Right forelimb (tissue), 1 donor: Measurements from ENCODE around the gene ATP6V1G2.
A peak's percentile ranks its signal among the peaks of the same experiment; 100 is the strongest.
"Not testable (repeated sequence)": the region's sequence is repeated elsewhere in the genome, so short reads cannot be mapped to it uniquely, and the experiment has no call there.

Experiments used
- DNase-seq: peaks from one replicate; pipeline ENCODE4 v3.0.0-alpha.2; 2018

The ATP6V1G2 gene

DNA sequence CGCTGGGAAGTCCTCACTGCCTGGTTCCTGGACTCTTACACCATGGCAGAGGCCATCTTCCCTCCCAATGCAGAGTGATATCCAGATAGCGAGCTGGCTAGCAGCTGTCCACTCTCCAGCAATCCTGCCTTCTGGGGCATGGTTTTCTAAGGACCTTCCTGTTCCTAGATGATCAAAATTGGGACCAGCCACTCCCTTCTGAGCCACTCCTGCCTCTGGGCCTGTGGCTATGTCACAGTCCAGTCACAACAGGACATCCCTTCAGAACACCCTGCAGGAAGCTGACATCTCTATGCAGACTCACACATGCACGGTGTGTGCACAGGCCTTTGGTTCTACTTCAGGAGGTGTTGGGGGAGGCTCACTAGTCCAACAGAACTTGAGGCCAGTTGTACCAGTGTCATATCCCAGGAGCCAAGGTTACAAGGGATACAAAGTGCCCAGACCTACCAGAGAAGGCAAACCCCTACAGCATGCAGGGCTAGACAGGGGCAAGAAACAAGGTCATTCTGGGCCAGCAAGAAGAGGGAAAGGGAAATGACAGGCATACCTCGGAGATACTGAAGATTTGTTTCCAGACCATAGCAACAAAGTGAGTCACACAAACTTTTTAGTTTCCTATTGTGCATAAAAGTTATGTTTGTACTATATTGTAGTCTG is 20.3 kb downstream of the ATP6V1G2 start:
- DNase-seq: no peak

DNA sequence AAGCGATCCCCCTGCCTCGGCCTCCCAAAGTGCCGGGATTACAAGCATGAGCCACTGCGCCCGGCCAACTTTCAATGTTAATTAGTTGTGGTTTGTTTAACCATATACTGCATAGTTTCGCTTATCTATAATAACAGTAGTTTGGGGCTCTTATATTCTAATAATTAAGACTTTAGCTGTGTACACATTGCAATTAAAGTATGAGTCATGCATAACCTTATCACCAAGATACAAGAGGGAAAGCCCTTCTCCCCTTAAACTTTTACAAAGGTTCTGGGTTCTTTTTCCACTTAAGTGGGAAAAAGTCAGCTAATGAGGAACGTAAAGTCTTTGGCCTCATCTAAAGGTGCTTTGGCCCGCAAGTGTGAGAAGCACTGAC is 20.9 kb downstream of the ATP6V1G2 start:
- DNase-seq: no peak

DNA sequence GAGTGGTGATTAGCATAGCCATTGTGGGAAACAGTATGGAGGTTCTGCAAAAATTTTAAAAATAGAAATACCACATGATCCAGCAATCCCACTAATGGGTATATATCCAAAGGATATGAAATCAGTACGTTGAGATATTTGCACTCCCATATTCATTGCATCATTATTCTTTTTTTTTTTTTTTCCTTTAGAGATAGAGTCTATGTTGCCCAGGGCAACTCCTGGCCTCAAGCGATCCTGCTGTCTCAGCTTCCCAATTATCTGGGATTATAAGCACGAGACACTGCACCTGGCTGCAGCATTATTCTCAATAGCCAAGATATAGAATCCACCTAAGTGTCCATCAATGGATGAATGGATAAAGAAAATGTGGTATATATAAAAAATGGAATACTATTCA is 24.6 kb downstream of the ATP6V1G2 start:
- DNase-seq: no peak

DNA sequence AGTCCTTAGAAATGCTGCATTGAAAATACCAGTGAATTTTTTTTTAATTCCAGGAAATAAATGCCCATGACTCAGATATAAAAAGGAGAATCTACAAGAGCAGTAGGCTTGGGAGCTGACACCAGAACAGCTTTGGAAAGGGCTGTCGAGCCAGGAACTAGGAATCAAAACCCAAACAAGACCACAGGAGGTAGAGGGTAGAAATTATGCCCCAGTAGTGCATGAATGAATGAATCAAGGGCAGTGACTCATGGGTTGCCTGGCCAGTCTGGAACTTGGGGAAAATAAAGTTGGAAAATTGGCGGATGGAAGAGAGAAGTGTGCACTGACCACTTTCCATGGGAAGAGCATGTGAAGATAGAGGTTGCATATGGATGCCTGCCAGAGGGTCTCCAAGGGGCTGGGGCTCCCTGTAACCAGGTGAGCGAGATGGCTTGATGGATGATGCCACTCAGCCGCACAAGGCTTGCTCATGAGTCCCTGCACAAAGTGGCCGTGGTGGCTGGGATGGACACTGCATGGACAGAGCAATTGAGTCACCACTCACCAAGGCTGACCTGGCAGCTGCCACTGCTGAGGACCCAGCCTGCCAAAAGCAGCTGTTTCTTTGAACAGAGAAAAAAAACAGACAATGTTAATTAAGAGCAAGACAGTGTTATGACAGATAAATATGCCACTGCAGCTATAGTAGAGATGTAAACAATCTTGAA is 32.8 kb downstream of the ATP6V1G2 start:
- no peak for DNase-seq

DNA sequence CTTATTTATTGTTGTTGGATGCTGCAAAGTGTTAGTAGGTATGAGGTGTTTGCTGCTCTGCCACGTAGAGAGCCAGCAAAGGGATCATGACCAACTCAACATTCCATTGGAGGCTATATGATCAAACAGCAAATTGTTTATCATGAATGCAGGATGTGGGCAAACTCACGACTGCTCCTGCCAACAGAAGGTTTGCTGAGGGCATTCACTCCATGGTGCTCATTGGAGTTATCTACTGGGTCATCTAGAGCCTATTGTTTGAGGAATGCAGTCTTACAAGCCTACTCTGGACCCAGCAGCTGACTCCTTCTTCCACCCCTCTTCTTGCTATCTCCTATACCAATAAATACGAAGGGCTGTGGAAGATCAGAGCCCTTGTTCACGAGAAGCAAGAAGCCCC is 36.4 kb downstream of the ATP6V1G2 start:
- DNase-seq: no peak

DNA sequence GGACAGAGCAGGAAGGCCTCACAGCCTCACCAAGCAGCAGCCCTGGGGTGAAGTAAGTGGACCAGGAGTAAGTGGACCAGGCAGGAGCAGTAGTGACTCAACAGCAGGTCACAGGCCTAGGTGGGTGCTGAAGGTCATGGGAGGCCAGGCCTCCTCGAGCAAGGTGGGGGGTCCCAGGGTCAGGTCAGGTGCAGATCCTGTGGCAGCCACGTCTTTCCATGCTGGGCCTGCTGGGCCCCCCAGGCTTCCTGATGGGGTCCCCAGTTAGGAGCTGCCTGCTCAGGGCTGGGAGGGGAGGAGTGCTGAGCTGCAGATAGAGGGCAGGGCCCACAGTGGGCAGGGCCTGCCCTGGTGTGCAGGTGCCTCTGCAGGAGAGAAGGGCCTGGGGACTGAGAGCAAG is 37.4 kb downstream of the ATP6V1G2 start:
- DNase-seq: not testable (repeated sequence)

DNA sequence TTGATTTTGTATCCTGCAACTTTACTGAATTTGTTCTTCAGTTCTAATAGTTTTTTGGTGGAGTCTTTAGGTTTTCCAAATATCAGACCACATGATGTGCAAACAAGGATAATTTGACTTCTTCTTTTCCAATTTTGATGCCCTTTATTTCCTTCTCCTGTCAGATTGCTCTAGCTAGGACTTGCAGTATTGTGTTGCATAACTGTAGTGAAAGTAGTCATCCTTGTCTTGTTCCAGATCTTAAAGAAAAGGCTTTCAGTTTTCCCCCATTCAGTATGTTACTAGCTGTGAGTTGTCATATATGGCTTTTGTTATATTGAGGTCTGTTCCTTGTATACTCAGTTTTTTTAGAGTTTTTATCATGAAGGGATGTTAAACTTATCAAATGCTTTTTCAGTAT is 43.8 kb downstream of the ATP6V1G2 start:
- no peak for DNase-seq

DNA sequence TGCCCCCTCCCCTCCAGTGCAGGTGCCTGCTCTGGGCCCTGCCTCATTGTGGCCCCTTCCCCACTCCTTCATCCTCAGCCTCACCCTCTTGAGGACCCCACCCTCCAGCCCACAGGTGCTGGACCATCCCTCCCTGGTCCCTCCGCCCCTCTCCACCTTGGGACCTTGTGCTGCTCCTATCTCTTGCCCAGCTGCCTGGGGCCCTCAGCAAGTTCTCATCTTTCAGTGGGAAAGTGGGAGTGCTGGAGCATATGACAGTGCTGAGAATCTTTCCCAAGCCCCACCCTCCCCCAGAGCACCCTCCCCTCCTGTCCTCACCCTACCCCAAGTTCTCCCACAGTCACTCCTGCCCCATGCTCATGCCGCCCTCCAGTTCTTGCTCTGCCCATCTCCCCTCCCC is 46.8 kb downstream of the ATP6V1G2 start:
- DNase-seq: not testable (repeated sequence)

DNA sequence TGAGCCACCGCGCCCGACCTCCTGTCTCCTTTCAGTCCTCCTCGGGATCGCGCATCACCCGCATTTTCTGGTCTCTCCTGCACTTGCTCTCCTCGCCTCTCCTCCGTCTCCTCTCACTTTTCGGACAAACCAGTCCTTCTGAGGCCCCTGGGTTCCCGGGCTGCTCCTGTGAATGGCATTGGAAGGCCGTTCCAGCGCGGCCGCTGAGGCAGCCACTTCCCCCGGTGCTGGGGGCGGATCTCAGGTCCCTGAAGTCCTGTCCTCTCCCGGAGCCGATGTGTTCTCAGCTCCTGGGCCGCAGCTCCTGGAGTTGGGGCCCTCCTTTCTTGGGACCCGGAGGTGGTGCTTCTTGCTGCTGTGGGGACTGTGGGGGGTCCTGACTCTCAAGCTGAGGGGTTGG is 47.7 kb downstream of the ATP6V1G2 start:
- no peak for DNase-seq

DNA sequence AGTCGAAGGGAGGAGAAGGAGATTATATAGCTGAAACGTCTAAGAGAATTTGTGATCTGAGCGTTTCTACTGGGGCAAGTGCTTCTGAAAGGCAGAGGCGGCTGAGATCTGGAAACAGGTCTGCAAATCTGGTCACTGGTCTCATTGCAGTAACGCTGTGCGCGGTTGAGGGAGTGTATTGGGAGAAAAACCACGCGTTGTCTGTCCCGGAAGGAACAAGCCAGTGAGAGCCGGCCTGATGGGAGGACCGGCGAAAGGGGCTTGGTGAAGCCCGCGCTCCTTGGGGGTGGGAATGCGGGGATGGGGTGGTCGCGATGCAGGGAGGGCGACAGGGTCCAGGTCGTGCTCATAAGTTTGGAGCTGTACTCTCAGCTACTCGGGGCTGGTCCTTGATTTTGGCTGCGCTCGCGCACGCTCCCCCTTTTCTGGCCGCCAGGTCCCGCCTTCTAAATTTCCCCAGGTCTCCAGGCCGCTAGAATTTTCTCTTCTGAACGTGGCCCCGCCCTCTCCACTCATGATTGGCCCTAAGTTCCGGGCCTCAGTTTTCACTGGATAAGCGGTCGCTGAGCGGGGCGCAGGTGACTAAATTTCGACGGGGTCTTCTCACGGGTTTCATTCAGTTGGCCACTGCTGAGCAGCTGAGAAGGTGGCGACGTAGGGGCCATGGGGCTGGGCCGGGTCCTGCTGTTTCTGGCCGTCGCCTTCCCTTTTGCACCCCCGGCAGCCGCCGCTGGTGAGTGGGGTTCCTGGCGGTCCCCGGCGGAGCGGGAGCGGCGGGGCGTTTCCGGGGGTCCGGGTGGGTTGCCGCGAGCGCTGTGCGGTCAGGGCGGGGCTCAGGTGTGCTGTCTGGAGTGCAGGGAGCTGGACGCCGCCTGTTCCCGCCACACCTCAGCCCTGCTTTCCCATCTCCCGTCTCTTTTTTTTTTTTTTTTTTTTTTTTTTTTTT is 48.6 kb downstream of the ATP6V1G2 start, which contains the start of gene MICB:
TSS of gene MICB (plus strand) at position 615 of the 946 bp plus-strand sequence. CDS start at position 664, 49 bp downstream.
- DNase-seq: peak; percentile 66

DNA sequence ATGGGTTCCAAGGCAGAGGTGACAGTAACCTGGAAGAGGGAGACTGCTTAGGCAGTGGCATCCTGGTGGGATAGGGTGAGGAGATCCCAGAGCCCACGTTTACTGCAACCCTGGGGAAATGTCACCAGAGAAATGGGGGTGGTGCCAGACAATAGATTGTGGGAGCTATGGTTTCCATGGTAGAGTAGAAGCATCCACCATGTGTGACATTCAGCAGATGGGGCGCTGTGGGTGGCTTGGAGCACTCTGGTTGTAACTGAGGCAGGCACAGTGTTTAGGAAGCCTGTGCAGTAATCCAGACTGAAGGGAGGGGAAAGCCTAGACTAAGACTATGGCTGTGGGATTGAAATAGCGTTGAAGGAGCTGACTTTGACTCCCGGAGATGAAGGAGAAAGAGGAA is 49.6 kb downstream of the ATP6V1G2 start:
- not testable (repeated sequence) for DNase-seq

DNA sequence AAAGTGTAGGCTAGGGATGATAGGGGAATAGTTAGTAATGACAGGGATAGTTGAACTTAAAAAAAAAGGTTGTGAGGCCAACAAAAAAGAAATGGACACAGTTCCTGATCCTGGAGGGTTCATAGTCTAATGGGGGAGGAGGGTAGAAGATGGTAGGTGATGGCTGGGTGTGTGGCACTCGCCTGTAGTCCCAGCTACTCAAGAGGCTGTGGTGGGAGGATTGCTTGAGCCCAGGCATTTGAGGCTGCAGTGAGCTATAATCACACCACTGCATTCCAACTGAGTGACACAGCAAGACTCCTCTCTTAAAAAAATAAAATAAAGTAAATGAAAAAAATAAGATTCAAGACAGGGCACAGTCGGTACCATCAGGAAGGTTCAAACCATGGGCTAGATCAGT is 50.8 kb downstream of the ATP6V1G2 start:
- DNase-seq: no peak
